Measurements from ENCODE around the gene HACE1. TPM values are rescaled to one million over a fixed set of nuclear protein-coding genes. Genes with fewer than 3 reads are reported as not detected.
A peak's percentile ranks its signal among the peaks of the same experiment; 100 is the strongest.
"Not testable (repeated sequence)": the region's sequence is repeated elsewhere in the genome, so short reads cannot be mapped to it uniquely, and the experiment has no call there.

Gene HACE1, protein sequence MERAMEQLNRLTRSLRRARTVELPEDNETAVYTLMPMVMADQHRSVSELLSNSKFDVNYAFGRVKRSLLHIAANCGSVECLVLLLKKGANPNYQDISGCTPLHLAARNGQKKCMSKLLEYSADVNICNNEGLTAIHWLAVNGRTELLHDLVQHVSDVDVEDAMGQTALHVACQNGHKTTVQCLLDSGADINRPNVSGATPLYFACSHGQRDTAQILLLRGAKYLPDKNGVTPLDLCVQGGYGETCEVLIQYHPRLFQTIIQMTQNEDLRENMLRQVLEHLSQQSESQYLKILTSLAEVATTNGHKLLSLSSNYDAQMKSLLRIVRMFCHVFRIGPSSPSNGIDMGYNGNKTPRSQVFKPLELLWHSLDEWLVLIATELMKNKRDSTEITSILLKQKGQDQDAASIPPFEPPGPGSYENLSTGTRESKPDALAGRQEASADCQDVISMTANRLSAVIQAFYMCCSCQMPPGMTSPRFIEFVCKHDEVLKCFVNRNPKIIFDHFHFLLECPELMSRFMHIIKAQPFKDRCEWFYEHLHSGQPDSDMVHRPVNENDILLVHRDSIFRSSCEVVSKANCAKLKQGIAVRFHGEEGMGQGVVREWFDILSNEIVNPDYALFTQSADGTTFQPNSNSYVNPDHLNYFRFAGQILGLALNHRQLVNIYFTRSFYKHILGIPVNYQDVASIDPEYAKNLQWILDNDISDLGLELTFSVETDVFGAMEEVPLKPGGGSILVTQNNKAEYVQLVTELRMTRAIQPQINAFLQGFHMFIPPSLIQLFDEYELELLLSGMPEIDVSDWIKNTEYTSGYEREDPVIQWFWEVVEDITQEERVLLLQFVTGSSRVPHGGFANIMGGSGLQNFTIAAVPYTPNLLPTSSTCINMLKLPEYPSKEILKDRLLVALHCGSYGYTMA
- total RNA-seq = 10 to 100 TPM; 14.7 to 25.5 (median 22.5) TPM

DNA sequence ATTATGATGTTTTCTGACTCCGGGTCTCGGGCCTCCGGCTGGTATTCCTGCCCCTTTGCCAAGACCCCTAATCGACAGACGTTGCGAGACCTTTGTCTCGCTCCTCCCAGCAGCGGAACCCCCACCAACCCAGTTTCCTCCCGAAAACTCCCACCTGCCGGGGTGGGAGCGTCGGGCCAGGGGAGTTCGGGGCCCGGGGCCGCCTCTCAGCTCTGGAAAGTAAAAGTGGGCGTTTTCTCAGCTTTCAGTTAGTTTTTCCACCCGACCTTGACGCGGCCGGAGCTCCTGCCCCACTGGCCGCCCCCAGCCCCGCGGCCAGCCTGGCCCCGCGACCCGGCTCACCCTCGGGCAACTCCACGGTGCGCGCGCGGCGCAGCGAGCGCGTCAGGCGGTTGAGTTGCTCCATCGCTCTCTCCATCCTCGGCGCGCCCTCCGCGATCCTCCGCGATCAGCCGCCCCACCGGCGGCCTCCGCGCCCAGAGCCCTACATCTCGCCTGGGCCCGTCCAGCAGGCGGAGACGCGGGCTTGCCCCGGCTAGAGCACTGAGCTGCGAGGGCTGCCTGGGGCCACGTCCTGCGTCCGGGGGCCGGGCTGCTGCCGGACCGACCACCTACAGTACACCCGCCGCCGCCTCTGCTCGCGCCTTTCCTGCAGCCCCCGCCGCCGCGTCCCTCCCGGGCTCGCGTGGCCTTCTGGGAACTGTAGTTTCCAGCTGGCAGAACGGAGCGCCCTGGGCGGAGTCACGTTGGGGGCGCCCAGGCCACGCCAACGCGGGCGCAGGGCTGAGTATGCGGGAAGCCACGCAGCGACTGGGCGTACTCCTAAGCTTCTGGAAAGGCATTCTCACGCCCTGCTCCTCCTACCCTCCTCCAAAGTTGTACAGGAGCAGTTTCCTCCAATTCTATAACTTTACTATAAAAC is at the start of gene HACE1:
TSS of gene HACE1 (minus strand) at position 695 of the 922 bp plus-strand sequence. CDS start at position 418, 277 bp downstream.
- 0% methylated on average over 6 to 18 of the region's 89 CpGs for WGBS, 2 donors (ENCODE audit: low coverage in 1 of 2)
- TF ChIP-seq EP300 (IDR thresholded peaks at IDR 0.05) = no peak
- TF ChIP-seq POLR2A (IDR thresholded peaks at IDR 0.05) = peak; percentile 25 to 33
- TF ChIP-seq, protein P1, sequence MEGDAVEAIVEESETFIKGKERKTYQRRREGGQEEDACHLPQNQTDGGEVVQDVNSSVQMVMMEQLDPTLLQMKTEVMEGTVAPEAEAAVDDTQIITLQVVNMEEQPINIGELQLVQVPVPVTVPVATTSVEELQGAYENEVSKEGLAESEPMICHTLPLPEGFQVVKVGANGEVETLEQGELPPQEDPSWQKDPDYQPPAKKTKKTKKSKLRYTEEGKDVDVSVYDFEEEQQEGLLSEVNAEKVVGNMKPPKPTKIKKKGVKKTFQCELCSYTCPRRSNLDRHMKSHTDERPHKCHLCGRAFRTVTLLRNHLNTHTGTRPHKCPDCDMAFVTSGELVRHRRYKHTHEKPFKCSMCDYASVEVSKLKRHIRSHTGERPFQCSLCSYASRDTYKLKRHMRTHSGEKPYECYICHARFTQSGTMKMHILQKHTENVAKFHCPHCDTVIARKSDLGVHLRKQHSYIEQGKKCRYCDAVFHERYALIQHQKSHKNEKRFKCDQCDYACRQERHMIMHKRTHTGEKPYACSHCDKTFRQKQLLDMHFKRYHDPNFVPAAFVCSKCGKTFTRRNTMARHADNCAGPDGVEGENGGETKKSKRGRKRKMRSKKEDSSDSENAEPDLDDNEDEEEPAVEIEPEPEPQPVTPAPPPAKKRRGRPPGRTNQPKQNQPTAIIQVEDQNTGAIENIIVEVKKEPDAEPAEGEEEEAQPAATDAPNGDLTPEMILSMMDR (IDR thresholded peaks at IDR 0.05) = peak in 3 of 4 experiments; percentile 10 to 39 (median 25)
- peak; percentile 78 for TF ChIP-seq POLR2AphosphoS5 (IDR thresholded peaks at IDR 0.05)

DNA sequence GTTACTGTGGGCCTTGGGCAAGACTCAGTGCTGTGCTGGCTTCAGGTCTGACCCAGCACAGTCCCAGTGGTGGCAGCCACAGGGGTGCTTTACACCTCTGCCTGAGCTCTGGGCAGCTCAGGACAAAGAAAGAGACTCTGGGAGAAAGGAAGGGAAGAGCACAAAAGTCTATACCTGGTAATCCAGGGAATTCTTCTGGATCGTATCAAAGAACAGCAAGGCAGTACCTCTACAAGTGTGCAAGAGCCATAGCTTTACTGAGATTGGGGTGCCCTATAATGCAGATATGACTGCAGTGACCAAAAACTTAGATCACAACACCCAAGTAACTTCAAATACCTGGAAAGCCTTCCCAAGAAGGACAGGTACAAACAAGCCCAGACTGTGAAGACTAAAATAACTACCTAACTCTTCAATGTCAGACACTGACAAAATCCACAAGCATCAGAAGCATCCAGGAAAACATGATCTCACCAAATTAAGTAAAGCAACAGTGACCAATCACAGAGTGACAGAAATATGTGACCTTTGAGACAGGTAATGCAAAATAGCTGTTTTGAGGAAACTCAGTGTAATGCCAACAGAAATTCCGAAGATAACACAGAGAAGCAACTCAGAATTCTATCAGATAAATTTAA is 49.3 kb upstream of the HACE1 start:
- H3K36me3 ChIP-seq = no peaks in the 10 kb centered on the region
- no peaks in the 10 kb centered on the region for H3K4me1 ChIP-seq
- H3K27me3 ChIP-seq = peaks cover 9% of the 10 kb centered on the region
- ATAC-seq = no peak
- H3K4me3 ChIP-seq = no peak overlapping the region
- WGBS, 2 donors (ENCODE audit: low coverage in 1 of 2) = 78 to 90% methylated on average over 1 of the region's 2 CpGs
- H3K27ac ChIP-seq = no peak overlapping the region
- H3K9me3 ChIP-seq = peaks cover 0 to 12% (median 0%) of the 10 kb centered on the region in 3 donors
- TF ChIP-seq, protein P1 (IDR thresholded peaks at IDR 0.05) = no peak
- TF ChIP-seq POLR2A (IDR thresholded peaks at IDR 0.05) = no peak
- no peak for TF ChIP-seq EP300 (IDR thresholded peaks at IDR 0.05)
- TF ChIP-seq POLR2AphosphoS5 (IDR thresholded peaks at IDR 0.05) = no peak

More for the DNA sequence above, at the start of gene HACE1:
- Histone ChIP-seq H3K4me3 (peak within 1 kb of the TSS; percentile 65), H3K4me1 (peaks cover 0 to 24% (median 4%) of the 10 kb centered on the region in 3 donors), H3K27ac (peak within 1 kb of the TSS in 3 of 4 donors; percentile 81 to 88 (median 88)), H3K9me3 (no peaks in the 10 kb centered on the region), H3K27me3 (no peaks in the 10 kb centered on the region), H3K36me3 (no peaks in the 10 kb centered on the region)
- ATAC-seq = peak; percentile 99

DNA sequence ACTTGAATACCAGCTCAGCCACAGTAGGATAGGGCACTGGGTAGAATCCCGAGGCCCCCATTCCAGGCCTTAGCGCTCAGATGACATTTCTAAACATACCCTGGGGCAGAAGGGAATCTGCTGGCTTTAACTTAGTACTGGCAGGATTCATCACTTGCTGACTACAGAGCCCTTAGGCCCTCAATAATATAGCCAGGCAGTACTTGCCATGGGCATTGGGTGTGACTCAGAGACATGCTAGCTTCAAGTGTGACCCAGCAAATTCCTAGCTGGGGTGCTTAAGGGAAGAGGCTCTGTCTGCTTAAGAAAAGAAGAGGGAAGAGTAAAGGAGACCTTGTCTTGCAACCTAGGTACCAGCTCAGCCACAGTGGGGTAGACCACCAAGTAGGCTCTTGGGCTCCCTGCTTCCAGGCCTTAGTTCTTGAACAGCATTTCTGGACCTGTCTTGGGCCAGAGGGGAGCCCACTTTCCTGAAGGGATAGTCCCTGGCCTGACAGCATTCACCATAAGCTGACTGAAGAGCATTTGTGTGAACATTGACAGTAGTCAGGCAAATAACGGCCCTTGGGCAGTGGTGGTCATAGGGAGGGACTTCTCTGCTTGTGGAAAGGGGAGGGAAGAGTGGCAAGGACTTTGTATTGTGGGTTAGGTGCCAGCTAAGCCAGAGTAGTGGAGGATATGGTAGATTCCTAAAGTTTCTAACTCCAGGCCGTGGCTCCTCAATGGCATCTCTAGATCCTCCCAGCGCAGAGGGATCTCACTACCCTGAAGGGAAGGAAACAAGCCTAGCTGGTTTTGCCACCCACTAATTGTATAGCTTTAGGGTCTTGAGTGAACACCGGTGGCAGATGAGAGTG is 48.5 kb upstream of the HACE1 start:
- peaks cover 0 to 18% (median 0%) of the 10 kb centered on the region in 3 donors for H3K9me3 ChIP-seq
- no peaks in the 10 kb centered on the region for H3K4me1 ChIP-seq
- H3K36me3 ChIP-seq = no peaks in the 10 kb centered on the region
- no peak overlapping the region for H3K27ac ChIP-seq
- TF ChIP-seq POLR2A (IDR thresholded peaks at IDR 0.05) = no peak
- no peak for TF ChIP-seq EP300 (IDR thresholded peaks at IDR 0.05)
- TF ChIP-seq, protein P1 (IDR thresholded peaks at IDR 0.05) = no peak
- TF ChIP-seq POLR2AphosphoS5 (IDR thresholded peaks at IDR 0.05) = no peak
- 52 to 66% methylated on average over 2 of the region's 6 CpGs for WGBS, 2 donors (ENCODE audit: low coverage in 1 of 2)
- H3K27me3 ChIP-seq = peaks cover 9% of the 10 kb centered on the region
- no peak overlapping the region for H3K4me3 ChIP-seq
- ATAC-seq = no peak

DNA sequence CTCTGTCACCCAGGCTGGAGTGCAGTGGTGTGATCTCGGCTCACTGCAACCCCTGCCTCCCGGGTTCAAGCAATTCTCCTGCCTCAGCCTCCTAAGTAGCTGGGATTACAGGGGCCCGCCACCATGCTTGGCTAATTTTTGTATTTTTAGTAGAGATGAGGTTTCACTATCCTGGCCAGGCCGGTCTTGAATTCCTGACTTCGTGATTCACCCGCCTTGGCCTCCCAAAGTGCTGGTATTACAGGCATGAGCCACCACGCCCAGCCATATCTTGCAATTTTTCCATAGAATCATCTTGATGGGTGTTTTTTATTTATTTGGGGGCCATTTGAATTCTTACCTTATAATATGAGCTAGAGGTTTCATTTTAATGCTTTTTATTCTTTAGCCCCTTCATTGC is 39.2 kb upstream of the HACE1 start:
- not testable (repeated sequence) for H3K4me3 ChIP-seq, H3K36me3 ChIP-seq, H3K27ac ChIP-seq, H3K27me3 ChIP-seq, H3K4me1 ChIP-seq, ATAC-seq
- WGBS, 2 donors (ENCODE audit: low coverage in 1 of 2) = 86 to 92% methylated on average over 4 to 7 of the region's 7 CpGs
- H3K9me3 ChIP-seq = peaks cover 0 to 14% (median 0%) of the 10 kb centered on the region in 3 donors

Data from gastroesophageal sphincter (tissue), 4 donors.